HL-60 (cell line): ENCODE data around the gene SERPINB12.

Source experiments
- DNase-seq, 2 experiments: peaks; one replicate each; pipeline ENCODE4 v3.0.0-alpha.2; 2010 to 2020; ENCODE audit warnings: low read depth in 1 of 2, low spot score in 1 of 2
- H3K27ac ChIP-seq: fragments of 250-450 bp; sonication (Bioruptor Pico); replicated peaks from 2 replicates; pipeline ENCODE4 v1.5.1; 2020; ENCODE audit warnings: mild to moderate bottlenecking, moderate library complexity
- H3K27me3 ChIP-seq: fragments of 250-450 bp; sonication (Bioruptor Pico); 2 replicates; pipeline ENCODE4 v1.5.1; 2021; ENCODE audit warnings: mild to moderate bottlenecking, moderate library complexity; ENCODE audit not compliant: insufficient read depth, poor library complexity, severe bottlenecking
- H3K4me3 ChIP-seq: replicated peaks from 2 replicates; pipeline ENCODE4 v1.5.1; 2011; ENCODE audit warnings: mild to moderate bottlenecking, control low read depth, low read length; ENCODE audit not compliant: insufficient read depth
- GABPA ChIP-seq: IDR thresholded peaks from 2 replicates; pipeline ENCODE4 v1.6.1; 2012; ENCODE audit warnings: low read depth
- POLR2AphosphoS5 ChIP-seq: IDR thresholded peaks from 2 replicates; pipeline ENCODE4 v1.6.1; 2012; ENCODE audit warnings: low read depth
- SPI1 ChIP-seq: IDR thresholded peaks from 2 replicates; pipeline ENCODE4 v1.6.1; 2012; ENCODE audit warnings: low read depth, mild to moderate bottlenecking, borderline replicate concordance
- TF ChIP-seq, protein P1 (sequence below): IDR thresholded peaks from 2 replicates; pipeline ENCODE4 v1.6.1; 2012; ENCODE audit warnings: low read depth; ENCODE audit not compliant: insufficient replicate concordance
- TF ChIP-seq, protein P2 (sequence below): IDR thresholded peaks from one replicate; pipeline ENCODE4 v1.5.1; 2011; ENCODE audit warnings: low read length, control low read depth, inconsistent platforms; ENCODE audit not compliant: insufficient read depth

SERPINB12 gene

DNA sequence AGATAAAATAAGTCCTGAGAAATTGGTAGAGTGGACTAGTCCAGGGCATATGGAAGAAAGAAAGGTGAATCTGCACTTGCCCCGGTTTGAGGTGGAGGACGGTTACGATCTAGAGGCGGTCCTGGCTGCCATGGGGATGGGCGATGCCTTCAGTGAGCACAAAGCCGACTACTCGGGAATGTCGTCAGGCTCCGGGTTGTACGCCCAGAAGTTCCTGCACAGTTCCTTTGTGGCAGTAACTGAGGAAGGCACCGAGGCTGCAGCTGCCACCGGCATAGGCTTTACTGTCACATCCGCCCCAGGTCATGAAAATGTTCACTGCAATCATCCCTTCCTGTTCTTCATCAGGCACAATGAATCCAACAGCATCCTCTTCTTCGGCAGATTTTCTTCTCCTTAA lies 54.8 kb downstream of the SERPINB12 start:
- Histone ChIP-seq H3K27ac (no peak overlapping the region), H3K27me3 (no peaks in the 10 kb centered on the region), H3K4me3 (no peak overlapping the region)
- DNase-seq = no peak
- TF ChIP-seq, protein P1, sequence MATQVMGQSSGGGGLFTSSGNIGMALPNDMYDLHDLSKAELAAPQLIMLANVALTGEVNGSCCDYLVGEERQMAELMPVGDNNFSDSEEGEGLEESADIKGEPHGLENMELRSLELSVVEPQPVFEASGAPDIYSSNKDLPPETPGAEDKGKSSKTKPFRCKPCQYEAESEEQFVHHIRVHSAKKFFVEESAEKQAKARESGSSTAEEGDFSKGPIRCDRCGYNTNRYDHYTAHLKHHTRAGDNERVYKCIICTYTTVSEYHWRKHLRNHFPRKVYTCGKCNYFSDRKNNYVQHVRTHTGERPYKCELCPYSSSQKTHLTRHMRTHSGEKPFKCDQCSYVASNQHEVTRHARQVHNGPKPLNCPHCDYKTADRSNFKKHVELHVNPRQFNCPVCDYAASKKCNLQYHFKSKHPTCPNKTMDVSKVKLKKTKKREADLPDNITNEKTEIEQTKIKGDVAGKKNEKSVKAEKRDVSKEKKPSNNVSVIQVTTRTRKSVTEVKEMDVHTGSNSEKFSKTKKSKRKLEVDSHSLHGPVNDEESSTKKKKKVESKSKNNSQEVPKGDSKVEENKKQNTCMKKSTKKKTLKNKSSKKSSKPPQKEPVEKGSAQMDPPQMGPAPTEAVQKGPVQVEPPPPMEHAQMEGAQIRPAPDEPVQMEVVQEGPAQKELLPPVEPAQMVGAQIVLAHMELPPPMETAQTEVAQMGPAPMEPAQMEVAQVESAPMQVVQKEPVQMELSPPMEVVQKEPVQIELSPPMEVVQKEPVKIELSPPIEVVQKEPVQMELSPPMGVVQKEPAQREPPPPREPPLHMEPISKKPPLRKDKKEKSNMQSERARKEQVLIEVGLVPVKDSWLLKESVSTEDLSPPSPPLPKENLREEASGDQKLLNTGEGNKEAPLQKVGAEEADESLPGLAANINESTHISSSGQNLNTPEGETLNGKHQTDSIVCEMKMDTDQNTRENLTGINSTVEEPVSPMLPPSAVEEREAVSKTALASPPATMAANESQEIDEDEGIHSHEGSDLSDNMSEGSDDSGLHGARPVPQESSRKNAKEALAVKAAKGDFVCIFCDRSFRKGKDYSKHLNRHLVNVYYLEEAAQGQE = no peak
- TF ChIP-seq SPI1 = no peak
- TF ChIP-seq, protein P2, sequence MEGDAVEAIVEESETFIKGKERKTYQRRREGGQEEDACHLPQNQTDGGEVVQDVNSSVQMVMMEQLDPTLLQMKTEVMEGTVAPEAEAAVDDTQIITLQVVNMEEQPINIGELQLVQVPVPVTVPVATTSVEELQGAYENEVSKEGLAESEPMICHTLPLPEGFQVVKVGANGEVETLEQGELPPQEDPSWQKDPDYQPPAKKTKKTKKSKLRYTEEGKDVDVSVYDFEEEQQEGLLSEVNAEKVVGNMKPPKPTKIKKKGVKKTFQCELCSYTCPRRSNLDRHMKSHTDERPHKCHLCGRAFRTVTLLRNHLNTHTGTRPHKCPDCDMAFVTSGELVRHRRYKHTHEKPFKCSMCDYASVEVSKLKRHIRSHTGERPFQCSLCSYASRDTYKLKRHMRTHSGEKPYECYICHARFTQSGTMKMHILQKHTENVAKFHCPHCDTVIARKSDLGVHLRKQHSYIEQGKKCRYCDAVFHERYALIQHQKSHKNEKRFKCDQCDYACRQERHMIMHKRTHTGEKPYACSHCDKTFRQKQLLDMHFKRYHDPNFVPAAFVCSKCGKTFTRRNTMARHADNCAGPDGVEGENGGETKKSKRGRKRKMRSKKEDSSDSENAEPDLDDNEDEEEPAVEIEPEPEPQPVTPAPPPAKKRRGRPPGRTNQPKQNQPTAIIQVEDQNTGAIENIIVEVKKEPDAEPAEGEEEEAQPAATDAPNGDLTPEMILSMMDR = no peak
- no peak for TF ChIP-seq POLR2AphosphoS5
- no peak for TF ChIP-seq GABPA

DNA sequence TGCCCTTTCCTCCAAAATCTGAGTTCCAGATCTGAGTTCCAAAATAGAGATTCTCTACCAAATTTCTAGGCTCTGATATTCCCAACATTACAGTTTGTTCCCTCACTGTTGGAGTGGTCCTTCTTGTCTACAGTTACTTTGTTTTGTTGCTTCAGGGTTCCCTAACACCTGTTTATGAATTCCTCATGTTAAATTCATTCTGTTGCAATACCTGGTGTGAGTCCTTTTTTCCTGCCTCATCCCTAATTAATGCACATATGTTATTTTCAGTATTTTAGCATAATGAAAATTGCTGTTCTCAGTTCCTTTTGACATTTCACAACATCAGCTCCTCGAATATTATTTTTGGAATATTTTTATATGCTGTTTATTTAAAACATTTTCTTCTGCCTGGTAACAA lies 61.2 kb downstream of the SERPINB12 start:
- TF ChIP-seq POLR2AphosphoS5 (no peak), GABPA (no peak), SPI1 (no peak)
- TF ChIP-seq, protein P2 = no peak
- no peak overlapping the region for H3K27ac ChIP-seq
- H3K4me3 ChIP-seq = no peak overlapping the region
- DNase-seq = no peak
- no peaks in the 10 kb centered on the region for H3K27me3 ChIP-seq

DNA sequence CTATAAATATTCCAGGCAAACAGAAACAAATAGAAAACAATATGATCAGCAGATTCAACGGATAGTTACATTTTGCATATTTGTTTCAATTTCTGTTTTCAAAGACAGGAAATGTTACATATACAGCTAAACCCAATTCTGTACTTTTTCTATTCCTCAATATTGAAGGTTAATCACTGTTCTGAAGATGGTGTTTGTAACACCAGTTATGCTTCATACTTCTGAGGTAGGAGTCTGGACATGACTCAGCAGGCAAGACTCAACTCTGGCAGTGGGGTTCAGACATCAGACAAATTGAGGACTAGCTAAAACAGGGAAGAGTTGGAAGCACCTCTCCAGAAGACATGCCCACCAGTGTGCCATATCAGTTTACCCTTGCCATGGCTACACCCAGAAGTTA lies 61.6 kb downstream of the SERPINB12 start:
- TF ChIP-seq SPI1 = no peak
- no peak for TF ChIP-seq POLR2AphosphoS5
- Histone ChIP-seq H3K4me3 (no peak overlapping the region), H3K27me3 (no peaks in the 10 kb centered on the region), H3K27ac (no peak overlapping the region)
- DNase-seq = no peak

DNA sequence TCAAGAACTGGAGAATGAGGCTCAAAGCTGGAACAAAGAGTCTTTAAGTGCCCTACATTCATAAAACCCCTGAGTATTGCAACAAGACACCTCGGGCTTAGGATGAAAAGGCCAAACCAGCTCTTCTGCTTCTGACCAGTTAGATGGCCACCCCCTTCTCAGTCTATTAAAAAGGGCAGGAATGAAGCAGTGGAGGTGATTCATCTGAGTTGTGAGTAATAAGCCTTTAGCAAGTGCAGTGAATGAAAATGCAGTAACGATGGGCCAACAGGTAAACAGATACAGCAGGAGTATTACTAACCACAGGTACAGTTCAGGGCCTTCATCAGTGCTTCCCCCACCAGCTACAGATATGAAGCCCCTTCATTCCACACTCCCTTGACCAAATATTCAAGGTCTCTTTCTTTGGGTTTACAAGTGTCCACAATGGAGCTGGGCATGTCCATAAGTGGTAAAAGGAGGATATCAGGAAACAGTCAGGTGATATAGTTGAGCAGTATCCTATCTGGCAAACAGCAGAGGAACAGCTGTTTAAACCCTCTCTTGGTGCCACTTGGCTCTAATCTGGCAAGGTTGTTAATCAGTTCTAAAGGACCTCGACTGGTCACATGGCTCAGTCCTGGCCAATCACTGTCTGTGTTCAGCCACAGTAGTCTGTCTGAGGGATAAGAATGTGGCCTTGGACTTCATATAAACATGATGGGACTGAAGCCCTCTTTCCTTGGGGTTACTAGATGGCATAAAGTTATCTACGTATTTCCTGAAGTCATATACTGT lies 62.8 kb downstream of the SERPINB12 start:
- DNase-seq = no peak
- TF ChIP-seq, protein P2 = no peak
- TF ChIP-seq POLR2AphosphoS5 (no peak), GABPA (no peak), SPI1 (no peak)
- TF ChIP-seq, protein P1 = no peak
- Histone ChIP-seq H3K27me3 (no peaks in the 10 kb centered on the region), H3K4me3 (no peak overlapping the region), H3K27ac (no peak overlapping the region)
